T-cell (primary cell): ENCODE measurements around the gene RERG. TPM values are rescaled to one million over a fixed set of nuclear protein-coding genes. Genes with fewer than 3 reads are reported as not detected.

Experiments
- ATAC-seq, 4 experiments: fragments of 200-7000 bp in 3 of 4; fragments of 150-1000 bp in 1 of 4; cut with Tn5 transposase; replicated peaks in 1 of 4; 1 replicate in 3 of 4; 2 replicates in 1 of 4; pipeline ENCODE4 v1.10.0; 2021; ENCODE audit warnings: moderate library complexity in 3 of 4, mild to moderate bottlenecking in 2 of 4, moderate number of reproducible peaks in 1 of 4
- CTCF ChIA-PET, 2 donors: fragments of 300-600 bp; sonication (Branson Sonifier 250); formaldehyde crosslinking; loops; one replicate each; lab custom pipeline; 2022; ENCODE audit warnings: antibody characterized with exemption in 2 of 2; lab: Charles Lee
- POLR2A ChIA-PET, 2 donors: fragments of 300-600 bp; sonication (Branson Sonifier 250); formaldehyde crosslinking; loops; one replicate each; lab custom pipeline; 2022; ENCODE audit warnings: antibody characterized with exemption in 2 of 2; lab: Charles Lee
- DNase-seq, 35 experiments: peaks; one replicate each; pipeline versions ENCODE4 v3.0.0 to v3.0.0-alpha.2; 2013 to 2023
- H3K27ac ChIP-seq: one replicate; pipeline ENCODE4 v1.5.1; 2013; ENCODE audit warnings: low read length
- H3K27me3 ChIP-seq, 2 experiments: replicated peaks in 1 of 2; 1 replicate in 1 of 2; 2 replicates in 1 of 2; pipeline versions ENCODE4 v1.6.1 to v1.7.0; 2013; ENCODE audit warnings: low read length in 1 of 2, mixed read lengths in 1 of 2; ENCODE audit not compliant: control insufficient read depth in 2 of 2, insufficient read depth in 2 of 2; ENCODE audit errors: extremely low read depth in 1 of 2
- H3K36me3 ChIP-seq, 2 donors: 1 replicate in 1 of 2; 2 replicates in 1 of 2; pipeline versions ENCODE4 v1.6.1 to v1.7.0; 2013; ENCODE audit warnings: low read length in 1 of 2; ENCODE audit not compliant: control insufficient read depth in 2 of 2, insufficient read depth in 1 of 2; ENCODE audit errors: extremely low read depth in 1 of 2
- H3K4me1 ChIP-seq, 2 experiments: 1 replicate in 1 of 2; 2 replicates in 1 of 2; pipeline versions ENCODE4 v1.6.1 to v1.7.0; 2013; ENCODE audit warnings: low read length in 2 of 2, mixed read lengths in 1 of 2; ENCODE audit not compliant: insufficient read depth in 2 of 2, control insufficient read depth in 1 of 2; ENCODE audit errors: extremely low read depth in 1 of 2
- H3K4me3 ChIP-seq, 2 donors: 1 replicate in 1 of 2; 2 replicates in 1 of 2; pipeline versions ENCODE4 v1.5.1 to v1.7.0; 2013; ENCODE audit warnings: mild to moderate bottlenecking in 2 of 2, low read length in 1 of 2, moderate library complexity in 1 of 2; ENCODE audit not compliant: control insufficient read depth in 1 of 2; ENCODE audit errors: extremely low read depth in 1 of 2
- H3K9me3 ChIP-seq: 2 replicates; pipeline ENCODE4 v1.7.0; 2013
- H3K27ac Mint-ChIP-seq, 2 donors: one replicate each; pipeline ENCODE4 v1.8.0; 2020 to 2021; ENCODE audit warnings: mild to moderate bottlenecking in 2 of 2, mixed read lengths in 2 of 2
- H3K27me3 Mint-ChIP-seq, 2 donors: one replicate each; pipeline ENCODE4 v1.8.0; 2021 to 2022; ENCODE audit warnings: mixed read lengths in 2 of 2
- H3K36me3 Mint-ChIP-seq: one replicate; pipeline ENCODE4 v1.8.0; 2021; ENCODE audit warnings: mixed read lengths
- H3K4me1 Mint-ChIP-seq, 3 donors: one replicate each; pipeline ENCODE4 v1.8.0; 2020 to 2022; ENCODE audit warnings: mixed read lengths in 3 of 3, mild to moderate bottlenecking in 1 of 3
- H3K4me3 Mint-ChIP-seq, 3 donors: one replicate each; pipeline ENCODE4 v1.8.0; 2020 to 2022; ENCODE audit warnings: mild to moderate bottlenecking in 3 of 3, mixed read lengths in 3 of 3, moderate library complexity in 3 of 3
- H3K9me3 Mint-ChIP-seq, 3 donors: one replicate each; pipeline ENCODE4 v1.8.0; 2020 to 2022; ENCODE audit warnings: mixed read lengths in 3 of 3
- WGBS: methylation state at CpG from one replicate; pipeline ENCODE4 v1.1.5; 2013; ENCODE audit warnings: missing lambda C conversion rate; ENCODE audit not compliant: insufficient coverage; 5-methylcytosine and 5-hydroxymethylcytosine counted together
- total RNA-seq, 35 experiments: library from RNA in 6 of 35; stranded (reverse) in 6 of 35; fragments of 120-200 nt in 1 of 35; gene quantifications; one replicate each; pipeline versions ENCODE4 v1.2.1 to v1.2.4 and lab custom pipeline; 2013 to 2026

Gene RERG
- total RNA-seq, 5 donors from 2014 or later (not counting 1 experiment from before 2014, with no cell fraction given) = 0.20 to 0.60 TPM; not detected in 3

GRCh38 chr12:15186597-15186996 is 34.6 kb downstream of the RERG start:
- no peak overlapping the region for H3K4me3 ChIP-seq
- H3K9me3 ChIP-seq = no peaks in the 10 kb centered on the region
- H3K27ac ChIP-seq = no peak overlapping the region
- no peak overlapping the region for H3K27ac Mint-ChIP-seq
- no peaks in the 10 kb centered on the region for H3K36me3 Mint-ChIP-seq
- peaks cover 0 to 2% of the 10 kb centered on the region in 2 experiments for H3K27me3 ChIP-seq
- no peaks in the 10 kb centered on the region for H3K36me3 ChIP-seq
- no CpG with 5 or more reads among the region's 1 CpG for WGBS
- DNase-seq = no peak
- peaks cover 10 to 12% of the 10 kb centered on the region in 2 donors for H3K27me3 Mint-ChIP-seq
- ChIA-PET CTCF (no interaction called here), POLR2A (no interaction called here)
- H3K4me3 Mint-ChIP-seq = no peak overlapping the region
- H3K4me1 Mint-ChIP-seq = no peaks in the 10 kb centered on the region
- no peak for ATAC-seq
- no peaks in the 10 kb centered on the region for H3K9me3 Mint-ChIP-seq
- H3K4me1 ChIP-seq = no peaks in the 10 kb centered on the region

- WGBS = 93% methylated on average over 2 of the region's 4 CpGs
- CTCF ChIA-PET = no interaction called here
Measured at GRCh38 chr12:15184484-15184883, 36.7 kb downstream of the RERG start.

GRCh38 chr12:15183821-15184220 is 37.4 kb downstream of the RERG start:
- no peak overlapping the region for H3K27ac Mint-ChIP-seq
- H3K4me1 Mint-ChIP-seq = no peaks in the 10 kb centered on the region
- peaks cover 10 to 16% of the 10 kb centered on the region in 2 donors for H3K27me3 Mint-ChIP-seq
- no peak for ATAC-seq
- H3K27me3 ChIP-seq = peaks cover 0 to 5% of the 10 kb centered on the region in 2 experiments
- no peak for DNase-seq
- H3K27ac ChIP-seq = no peak overlapping the region
- H3K9me3 ChIP-seq = no peaks in the 10 kb centered on the region
- H3K36me3 Mint-ChIP-seq = no peaks in the 10 kb centered on the region
- no peak overlapping the region for H3K4me3 ChIP-seq
- H3K4me1 ChIP-seq = no peaks in the 10 kb centered on the region
- ChIA-PET POLR2A (no interaction called here), CTCF (no interaction called here)
- no CpG with 5 or more reads among the region's 5 CpGs for WGBS
- no peak overlapping the region for H3K4me3 Mint-ChIP-seq
- H3K36me3 ChIP-seq = no peaks in the 10 kb centered on the region
- no peaks in the 10 kb centered on the region for H3K9me3 Mint-ChIP-seq

More at GRCh38 chr12:15184484-15184883, 36.7 kb downstream of the RERG start:
- Mint-ChIP-seq H3K27me3 (peaks cover 10 to 16% of the 10 kb centered on the region in 2 donors), H3K36me3 (no peaks in the 10 kb centered on the region), H3K4me3 (no peak overlapping the region), H3K9me3 (no peaks in the 10 kb centered on the region), H3K4me1 (no peaks in the 10 kb centered on the region), H3K27ac (no peak overlapping the region)
- no peaks in the 10 kb centered on the region for H3K36me3 ChIP-seq
- no peak overlapping the region for H3K27ac ChIP-seq
- DNase-seq (no peak), ATAC-seq (no peak)
- H3K9me3 ChIP-seq = no peaks in the 10 kb centered on the region
- POLR2A ChIA-PET = no interaction called here
- H3K27me3 ChIP-seq = peaks cover 0 to 5% of the 10 kb centered on the region in 2 experiments
- H3K4me3 ChIP-seq = no peak overlapping the region
- H3K4me1 ChIP-seq = no peaks in the 10 kb centered on the region

- ChIA-PET POLR2A (no interaction called here), CTCF (interaction anchor here in 1 of 2 donors (0.6 kb wide), 2 partner anchors 10 to 48 kb away, joined by 3 read pairs; no protein-coding TSS in a partner anchor)
- Mint-ChIP-seq H3K36me3 (no peaks in the 10 kb centered on the region), H3K9me3 (no peaks in the 10 kb centered on the region), H3K27me3 (peaks cover 21 to 22% of the 10 kb centered on the region in 2 donors), H3K4me1 (no peaks in the 10 kb centered on the region), H3K4me3 (no peak overlapping the region), H3K27ac (no peak overlapping the region)
- ATAC-seq = no peak
- Histone ChIP-seq H3K36me3 (no peaks in the 10 kb centered on the region), H3K27ac (no peak overlapping the region), H3K4me1 (no peaks in the 10 kb centered on the region), H3K4me3 (no peak overlapping the region), H3K9me3 (no peaks in the 10 kb centered on the region), H3K27me3 (peaks cover 0 to 8% of the 10 kb centered on the region in 2 experiments)
- 0% methylated on average over 1 of the region's 3 CpGs for WGBS
- DNase-seq = no peak
Measured at GRCh38 chr12:15181017-15181683, 40.1 kb downstream of the RERG start.

- H3K27me3 ChIP-seq = peaks cover 0 to 8% of the 10 kb centered on the region in 2 experiments
- no peaks in the 10 kb centered on the region for H3K9me3 ChIP-seq
- POLR2A ChIA-PET = no interaction called here
- CTCF ChIA-PET = no interaction called here
- H3K4me1 ChIP-seq = no peaks in the 10 kb centered on the region
- Mint-ChIP-seq H3K4me3 (no peak overlapping the region), H3K27ac (no peak overlapping the region), H3K36me3 (no peaks in the 10 kb centered on the region), H3K4me1 (no peaks in the 10 kb centered on the region), H3K9me3 (no peaks in the 10 kb centered on the region), H3K27me3 (peaks cover 24 to 27% of the 10 kb centered on the region in 2 donors)
- ATAC-seq = no peak
- no peaks in the 10 kb centered on the region for H3K36me3 ChIP-seq
- no peak overlapping the region for H3K4me3 ChIP-seq
- WGBS = no CpG with 5 or more reads among the region's 2 CpGs
- H3K27ac ChIP-seq = no peak overlapping the region
- no peak for DNase-seq
Measured at GRCh38 chr12:15180325-15180724, 40.9 kb downstream of the RERG start.

GRCh38 chr12:15179672-15180071 is 41.5 kb downstream of the RERG start:
- DNase-seq = no peak
- peaks cover 0 to 8% of the 10 kb centered on the region in 2 experiments for H3K27me3 ChIP-seq
- Mint-ChIP-seq H3K36me3 (no peaks in the 10 kb centered on the region), H3K9me3 (no peaks in the 10 kb centered on the region), H3K4me1 (no peaks in the 10 kb centered on the region), H3K27me3 (peaks cover 23 to 27% of the 10 kb centered on the region in 2 donors), H3K4me3 (no peak overlapping the region), H3K27ac (no peak overlapping the region)
- no peak overlapping the region for H3K4me3 ChIP-seq
- ChIA-PET POLR2A (no interaction called here), CTCF (no interaction called here)
- no CpG with 5 or more reads among the region's 2 CpGs for WGBS
- no peaks in the 10 kb centered on the region for H3K9me3 ChIP-seq
- H3K4me1 ChIP-seq = no peaks in the 10 kb centered on the region
- no peaks in the 10 kb centered on the region for H3K36me3 ChIP-seq
- no peak for ATAC-seq
- H3K27ac ChIP-seq = no peak overlapping the region
